ENCODE results near the gene ATXN7L1.

GRCh38 chr7:105877736-105878135, 1.3 kb upstream of the ATXN7L1 start:
- TF ChIP-seq, protein P1, sequence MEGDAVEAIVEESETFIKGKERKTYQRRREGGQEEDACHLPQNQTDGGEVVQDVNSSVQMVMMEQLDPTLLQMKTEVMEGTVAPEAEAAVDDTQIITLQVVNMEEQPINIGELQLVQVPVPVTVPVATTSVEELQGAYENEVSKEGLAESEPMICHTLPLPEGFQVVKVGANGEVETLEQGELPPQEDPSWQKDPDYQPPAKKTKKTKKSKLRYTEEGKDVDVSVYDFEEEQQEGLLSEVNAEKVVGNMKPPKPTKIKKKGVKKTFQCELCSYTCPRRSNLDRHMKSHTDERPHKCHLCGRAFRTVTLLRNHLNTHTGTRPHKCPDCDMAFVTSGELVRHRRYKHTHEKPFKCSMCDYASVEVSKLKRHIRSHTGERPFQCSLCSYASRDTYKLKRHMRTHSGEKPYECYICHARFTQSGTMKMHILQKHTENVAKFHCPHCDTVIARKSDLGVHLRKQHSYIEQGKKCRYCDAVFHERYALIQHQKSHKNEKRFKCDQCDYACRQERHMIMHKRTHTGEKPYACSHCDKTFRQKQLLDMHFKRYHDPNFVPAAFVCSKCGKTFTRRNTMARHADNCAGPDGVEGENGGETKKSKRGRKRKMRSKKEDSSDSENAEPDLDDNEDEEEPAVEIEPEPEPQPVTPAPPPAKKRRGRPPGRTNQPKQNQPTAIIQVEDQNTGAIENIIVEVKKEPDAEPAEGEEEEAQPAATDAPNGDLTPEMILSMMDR (IDR thresholded peaks at IDR 0.05): no peak
- no peak for TF ChIP-seq POLR2AphosphoS5 (IDR thresholded peaks at IDR 0.05; ENCODE audit: insufficient read depth in 1 of 2, low read depth in 1 of 2)
- no peak for TF ChIP-seq POLR2A (IDR thresholded peaks at IDR 0.05)
